ENCODE results near the gene SRBD1. TPM values are rescaled to one million over a fixed set of nuclear protein-coding genes. Genes with fewer than 3 reads are reported as not detected.

The SRBD1 gene
- total and polyA plus RNA-seq, 4 donors: 11.2 to 43.9 (median 19.1) TPM

- H3K9me3 ChIP-seq (ENCODE audit: control insufficient read depth, insufficient read depth, low read length): peaks cover 3% of the 10 kb centered on the region
- H3K36me3 ChIP-seq (ENCODE audit: control insufficient read depth, insufficient read depth, low read length): no peaks in the 10 kb centered on the region
- no peak for DNase-seq (ENCODE audit: low read depth in 4 of 6, low spot score in 6 of 6)
- H3K27ac ChIP-seq (ENCODE audit: low read depth, low read length): no peak overlapping the region
- no peaks in the 10 kb centered on the region for H3K4me1 ChIP-seq (ENCODE audit: control insufficient read depth, insufficient read depth, low read length)
- no peak overlapping the region for H3K4me3 ChIP-seq (ENCODE audit: low read depth, low read length)
- no peaks in the 10 kb centered on the region for H3K27me3 ChIP-seq (ENCODE audit: control insufficient read depth, insufficient read depth, low read length)
- 94% methylated on average over 2 of the region's 3 CpGs for WGBS (ENCODE audit: insufficient coverage)
These were observed 230.8 kb downstream of the SRBD1 start for GRCh38 chr2:45380131-45380836.

- H3K36me3 ChIP-seq (ENCODE audit: control insufficient read depth, insufficient read depth, low read length): no peaks in the 10 kb centered on the region
- no peaks in the 10 kb centered on the region for H3K4me1 ChIP-seq (ENCODE audit: control insufficient read depth, insufficient read depth, low read length)
- peak in 1 of 6 donors; percentile 52 for DNase-seq (ENCODE audit: low read depth in 4 of 6, low spot score in 6 of 6)
- H3K27ac ChIP-seq (ENCODE audit: low read depth, low read length): no peak overlapping the region
- no peak overlapping the region for H3K4me3 ChIP-seq (ENCODE audit: low read depth, low read length)
- 87% methylated on average over 2 of the region's 3 CpGs for WGBS (ENCODE audit: insufficient coverage)
- peaks cover 3% of the 10 kb centered on the region for H3K9me3 ChIP-seq (ENCODE audit: control insufficient read depth, insufficient read depth, low read length)
- H3K27me3 ChIP-seq (ENCODE audit: control insufficient read depth, insufficient read depth, low read length): no peaks in the 10 kb centered on the region
These were observed 231.5 kb downstream of the SRBD1 start for GRCh38 chr2:45379399-45380087.

- H3K27me3 ChIP-seq (ENCODE audit: control insufficient read depth, insufficient read depth, low read length): no peaks in the 10 kb centered on the region
- peaks cover 3% of the 10 kb centered on the region for H3K9me3 ChIP-seq (ENCODE audit: control insufficient read depth, insufficient read depth, low read length)
- H3K4me3 ChIP-seq (ENCODE audit: low read depth, low read length): no peak overlapping the region
- no CpG with 5 or more reads among the region's 2 CpGs for WGBS (ENCODE audit: insufficient coverage)
- no peaks in the 10 kb centered on the region for H3K4me1 ChIP-seq (ENCODE audit: control insufficient read depth, insufficient read depth, low read length)
- H3K27ac ChIP-seq (ENCODE audit: low read depth, low read length): no peak overlapping the region
- DNase-seq (ENCODE audit: low read depth in 4 of 6, low spot score in 6 of 6): no peak
- no peaks in the 10 kb centered on the region for H3K36me3 ChIP-seq (ENCODE audit: control insufficient read depth, insufficient read depth, low read length)
These were observed 237.5 kb downstream of the SRBD1 start for GRCh38 chr2:45373534-45373933.

GRCh38 chr2:45370369-45370768 lies 240.7 kb downstream of the SRBD1 start:
- no CpG with 5 or more reads among the region's 2 CpGs for WGBS (ENCODE audit: insufficient coverage)
- H3K4me1 ChIP-seq (ENCODE audit: control insufficient read depth, insufficient read depth, low read length): no peaks in the 10 kb centered on the region
- H3K27ac ChIP-seq (ENCODE audit: low read depth, low read length): no peak overlapping the region
- no peaks in the 10 kb centered on the region for H3K36me3 ChIP-seq (ENCODE audit: control insufficient read depth, insufficient read depth, low read length)
- no peak for DNase-seq (ENCODE audit: low read depth in 4 of 6, low spot score in 6 of 6)
- H3K9me3 ChIP-seq (ENCODE audit: control insufficient read depth, insufficient read depth, low read length): no peaks in the 10 kb centered on the region
- no peak overlapping the region for H3K4me3 ChIP-seq (ENCODE audit: low read depth, low read length)
- H3K27me3 ChIP-seq (ENCODE audit: control insufficient read depth, insufficient read depth, low read length): no peaks in the 10 kb centered on the region

- H3K36me3 ChIP-seq (ENCODE audit: control insufficient read depth, insufficient read depth, low read length): no peaks in the 10 kb centered on the region
- no CpG with 5 or more reads among the region's 1 CpG for WGBS (ENCODE audit: insufficient coverage)
- no peak overlapping the region for H3K4me3 ChIP-seq (ENCODE audit: low read depth, low read length)
- H3K9me3 ChIP-seq (ENCODE audit: control insufficient read depth, insufficient read depth, low read length): no peaks in the 10 kb centered on the region
- no peaks in the 10 kb centered on the region for H3K27me3 ChIP-seq (ENCODE audit: control insufficient read depth, insufficient read depth, low read length)
- no peak overlapping the region for H3K27ac ChIP-seq (ENCODE audit: low read depth, low read length)
- no peak for DNase-seq (ENCODE audit: low read depth in 4 of 6, low spot score in 6 of 6)
- no peaks in the 10 kb centered on the region for H3K4me1 ChIP-seq (ENCODE audit: control insufficient read depth, insufficient read depth, low read length)
These were observed 242.3 kb downstream of the SRBD1 start for GRCh38 chr2:45368792-45369191.

GRCh38 chr2:45361666-45362065 lies 249.4 kb downstream of the SRBD1 start:
- DNase-seq (ENCODE audit: low read depth in 4 of 6, low spot score in 6 of 6): no peak
- Histone ChIP-seq H3K36me3 (ENCODE audit: control insufficient read depth, insufficient read depth, low read length) (no peaks in the 10 kb centered on the region), H3K27ac (ENCODE audit: low read depth, low read length) (no peak overlapping the region), H3K9me3 (ENCODE audit: control insufficient read depth, insufficient read depth, low read length) (no peaks in the 10 kb centered on the region), H3K27me3 (ENCODE audit: control insufficient read depth, insufficient read depth, low read length) (no peaks in the 10 kb centered on the region), H3K4me1 (ENCODE audit: control insufficient read depth, insufficient read depth, low read length) (no peaks in the 10 kb centered on the region), H3K4me3 (ENCODE audit: low read depth, low read length) (no peak overlapping the region)
- WGBS (ENCODE audit: insufficient coverage): no CpG with 5 or more reads among the region's 2 CpGs

GRCh38 chr2:45354776-45355175 lies 256.3 kb downstream of the SRBD1 start:
- no peaks in the 10 kb centered on the region for H3K4me1 ChIP-seq (ENCODE audit: control insufficient read depth, insufficient read depth, low read length)
- no peak overlapping the region for H3K4me3 ChIP-seq (ENCODE audit: low read depth, low read length)
- H3K27ac ChIP-seq (ENCODE audit: low read depth, low read length): no peak overlapping the region
- whole genome bisulfite sequencing (ENCODE audit: insufficient coverage): 83% methylated on average over 1 of the region's 2 CpGs
- no peak for DNase-seq (ENCODE audit: low read depth in 4 of 6, low spot score in 6 of 6)
- H3K9me3 ChIP-seq (ENCODE audit: control insufficient read depth, insufficient read depth, low read length): no peaks in the 10 kb centered on the region
- H3K36me3 ChIP-seq (ENCODE audit: control insufficient read depth, insufficient read depth, low read length): no peaks in the 10 kb centered on the region
- H3K27me3 ChIP-seq (ENCODE audit: control insufficient read depth, insufficient read depth, low read length): no peaks in the 10 kb centered on the region

GRCh38 chr2:45353879-45354278 lies 257.2 kb downstream of the SRBD1 start:
- H3K9me3 ChIP-seq (ENCODE audit: control insufficient read depth, insufficient read depth, low read length): no peaks in the 10 kb centered on the region
- no peak overlapping the region for H3K27ac ChIP-seq (ENCODE audit: low read depth, low read length)
- H3K4me3 ChIP-seq (ENCODE audit: low read depth, low read length): no peak overlapping the region
- no peaks in the 10 kb centered on the region for H3K27me3 ChIP-seq (ENCODE audit: control insufficient read depth, insufficient read depth, low read length)
- DNase-seq (ENCODE audit: low read depth in 4 of 6, low spot score in 6 of 6): no peak
- H3K4me1 ChIP-seq (ENCODE audit: control insufficient read depth, insufficient read depth, low read length): no peaks in the 10 kb centered on the region
- H3K36me3 ChIP-seq (ENCODE audit: control insufficient read depth, insufficient read depth, low read length): no peaks in the 10 kb centered on the region
- 44% methylated on average over 1 of the region's 2 CpGs for WGBS (ENCODE audit: insufficient coverage)

- Histone ChIP-seq H3K9me3 (ENCODE audit: control insufficient read depth, insufficient read depth, low read length) (no peaks in the 10 kb centered on the region), H3K4me3 (ENCODE audit: low read depth, low read length) (no peak overlapping the region), H3K4me1 (ENCODE audit: control insufficient read depth, insufficient read depth, low read length) (no peaks in the 10 kb centered on the region), H3K36me3 (ENCODE audit: control insufficient read depth, insufficient read depth, low read length) (no peaks in the 10 kb centered on the region), H3K27ac (ENCODE audit: low read depth, low read length) (no peak overlapping the region), H3K27me3 (ENCODE audit: control insufficient read depth, insufficient read depth, low read length) (no peaks in the 10 kb centered on the region)
- 20% methylated on average over 1 of the region's 2 CpGs for WGBS (ENCODE audit: insufficient coverage)
- peak in 3 of 6 donors; percentile 12 to 87 (median 15) for DNase-seq (ENCODE audit: low read depth in 4 of 6, low spot score in 6 of 6)
These were observed 258.6 kb downstream of the SRBD1 start for GRCh38 chr2:45352506-45352905.
